NCI-H446 treated with DMSO at 0.1 percent for 48 hours (cell line): Measurements from ENCODE around the gene ASIC3.

ENCODE experiments used
- DNase-seq: peaks from one replicate; lab custom pipeline; 2025; lab: John Stamatoyannopoulos, UW

Gene ASIC3

DNA sequence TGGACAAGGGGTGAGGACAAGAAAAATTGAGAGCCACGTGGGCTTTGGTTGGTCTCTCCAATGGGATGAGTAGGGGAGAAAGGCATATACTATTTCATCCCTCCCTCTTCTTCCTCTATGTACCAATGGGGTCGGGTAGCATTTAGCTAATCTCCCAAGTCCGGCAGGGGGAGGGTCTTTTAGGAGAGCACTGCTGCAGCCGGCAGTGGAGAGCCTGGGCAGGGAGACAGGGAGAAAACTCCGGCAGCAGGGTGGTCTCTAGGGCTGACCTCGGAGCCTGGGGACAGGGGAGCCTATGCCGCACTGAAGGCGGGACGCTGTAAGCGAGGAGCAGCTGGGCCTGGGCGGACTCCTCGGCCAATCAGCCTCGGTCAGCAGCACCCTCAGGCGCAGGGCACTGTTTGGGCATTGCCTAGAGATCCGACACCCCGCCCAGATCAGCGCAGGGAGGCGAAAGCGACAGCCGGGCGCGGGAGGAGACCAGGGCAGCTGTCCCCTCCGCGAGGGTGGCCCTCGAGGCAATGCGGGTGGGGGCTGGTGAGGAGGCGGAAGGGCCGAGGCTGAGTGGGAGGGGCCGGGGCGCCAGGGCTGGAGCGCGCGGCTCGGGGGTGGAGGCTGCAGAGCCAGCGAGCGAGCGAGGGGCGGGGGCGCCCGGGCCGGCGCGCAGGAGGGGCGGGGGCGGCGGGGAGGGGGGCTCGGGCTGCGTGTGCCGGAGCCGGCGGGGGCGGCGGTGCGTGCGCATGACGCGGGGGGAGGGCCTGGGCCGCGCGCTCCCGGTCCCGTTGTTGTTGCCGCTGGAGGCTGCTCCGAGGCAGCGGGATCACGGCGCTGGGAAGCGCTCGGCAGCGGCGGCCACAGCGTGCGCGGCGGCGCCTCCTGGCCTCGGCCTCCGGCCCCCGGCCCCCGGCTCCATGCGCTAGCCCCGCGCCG is 37.6 kb downstream of the ASIC3 start, which contains the start of gene AGAP3:
AGAP3 (plus strand) TSS at position 785 of the 930 bp plus-strand sequence. CDS start 267 bp downstream, outside the sequence.
- peak; percentile 50 for DNase-seq

DNA sequence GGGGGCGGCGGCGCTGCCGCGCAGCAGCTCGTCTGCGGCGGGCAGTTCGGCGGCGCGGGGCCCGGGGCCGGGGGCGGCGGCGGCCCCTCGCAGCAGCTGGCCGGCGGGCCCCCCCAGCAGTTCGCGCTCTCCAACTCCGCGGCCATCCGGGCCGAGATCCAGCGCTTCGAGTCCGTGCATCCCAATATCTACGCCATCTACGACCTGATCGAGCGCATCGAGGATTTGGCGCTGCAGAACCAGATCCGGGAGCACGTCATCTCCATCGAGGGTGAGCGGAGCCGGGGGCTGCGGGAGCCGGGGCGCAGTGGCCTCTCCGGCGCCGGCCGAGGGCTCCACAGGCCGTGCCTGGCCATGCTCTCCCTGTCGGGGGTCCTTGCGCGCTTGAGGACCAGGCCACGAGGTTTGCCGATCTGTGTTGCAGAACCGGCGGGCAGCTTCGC is 38.5 kb downstream of the ASIC3 start:
- no peak for DNase-seq

DNA sequence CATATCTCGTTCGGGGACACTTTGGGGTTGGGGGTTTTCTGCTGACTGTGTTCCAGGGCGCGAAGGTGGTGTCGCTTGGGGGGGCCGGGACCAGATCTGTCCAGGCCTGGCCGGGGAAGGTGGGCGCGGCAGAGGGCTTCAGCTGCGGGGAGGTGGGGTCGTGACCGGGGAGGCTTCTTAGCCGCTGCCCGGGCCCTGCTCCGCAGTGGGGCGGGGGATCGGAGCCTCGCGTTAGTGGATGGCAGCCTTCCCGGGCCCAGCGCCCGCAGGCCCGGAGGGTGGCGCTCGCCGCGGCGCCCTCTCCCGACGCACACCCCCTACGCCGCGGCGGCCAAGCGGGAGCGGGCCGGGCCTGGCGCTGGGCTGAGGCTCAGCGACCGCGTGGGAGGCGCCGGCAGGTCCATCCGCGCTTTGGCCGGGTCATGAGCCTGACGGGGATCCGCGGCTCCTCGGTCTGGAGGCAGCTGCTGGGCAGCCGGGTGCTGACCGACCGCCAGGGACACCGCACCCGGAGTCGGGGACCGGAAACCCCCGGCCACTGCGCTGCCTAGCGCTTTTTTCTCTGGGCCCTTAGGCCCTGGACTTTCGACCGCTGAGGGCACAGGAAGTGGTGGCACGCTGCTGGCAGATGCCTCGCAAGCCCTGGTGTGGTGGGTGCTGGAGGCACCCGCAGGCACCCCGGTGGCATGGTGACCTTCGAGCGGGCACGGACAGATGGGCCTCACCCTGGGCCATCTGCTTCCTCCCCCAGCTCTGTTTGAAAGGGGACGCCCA is 39.1 kb downstream of the ASIC3 start:
- no peak for DNase-seq

DNA sequence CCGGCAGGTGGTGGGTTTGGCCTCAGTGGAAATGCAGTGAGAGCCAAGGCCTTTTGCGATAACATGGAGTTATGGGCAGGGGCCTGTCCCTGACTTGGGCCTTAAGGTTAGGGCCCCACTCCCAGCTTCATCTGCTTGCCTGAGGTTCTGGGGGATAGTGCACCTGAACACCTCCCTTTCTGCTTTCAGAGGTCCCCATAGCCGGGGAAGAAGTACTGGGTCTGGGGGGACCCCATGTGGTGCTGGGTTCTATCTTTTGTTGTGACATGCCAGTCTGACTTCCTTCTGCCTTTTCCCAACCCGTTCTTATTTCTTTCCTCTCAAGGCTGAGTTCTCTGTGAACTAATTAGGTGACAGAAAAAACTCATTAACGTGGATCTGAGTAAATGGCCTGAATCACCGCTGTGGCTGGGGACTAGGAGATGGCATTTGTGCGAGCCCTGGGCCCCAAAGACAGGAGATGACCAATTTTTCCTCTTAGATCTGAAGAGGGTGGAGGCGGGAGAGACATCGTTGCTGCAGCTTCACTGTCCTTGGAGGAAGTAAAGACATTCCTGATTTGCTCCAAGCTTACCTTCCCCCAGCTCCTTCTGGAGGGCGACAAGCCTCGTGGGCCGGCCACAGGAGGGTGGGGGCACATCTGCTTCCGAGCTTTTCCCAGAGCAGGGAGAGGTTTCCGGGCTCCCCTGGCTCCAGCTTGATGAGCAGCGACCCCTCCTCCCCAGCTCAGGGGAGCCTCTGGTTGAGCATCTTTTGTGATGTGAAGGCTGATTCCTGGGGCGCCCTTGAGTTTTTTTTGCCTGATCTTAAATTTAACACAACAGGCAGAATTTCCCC is 39.9 kb downstream of the ASIC3 start:
- no peak for DNase-seq

- DNase-seq, result no peak
These were observed 40.7 kb downstream of the ASIC3 start for GRCh38 chr7:151088856-151089699.

DNA sequence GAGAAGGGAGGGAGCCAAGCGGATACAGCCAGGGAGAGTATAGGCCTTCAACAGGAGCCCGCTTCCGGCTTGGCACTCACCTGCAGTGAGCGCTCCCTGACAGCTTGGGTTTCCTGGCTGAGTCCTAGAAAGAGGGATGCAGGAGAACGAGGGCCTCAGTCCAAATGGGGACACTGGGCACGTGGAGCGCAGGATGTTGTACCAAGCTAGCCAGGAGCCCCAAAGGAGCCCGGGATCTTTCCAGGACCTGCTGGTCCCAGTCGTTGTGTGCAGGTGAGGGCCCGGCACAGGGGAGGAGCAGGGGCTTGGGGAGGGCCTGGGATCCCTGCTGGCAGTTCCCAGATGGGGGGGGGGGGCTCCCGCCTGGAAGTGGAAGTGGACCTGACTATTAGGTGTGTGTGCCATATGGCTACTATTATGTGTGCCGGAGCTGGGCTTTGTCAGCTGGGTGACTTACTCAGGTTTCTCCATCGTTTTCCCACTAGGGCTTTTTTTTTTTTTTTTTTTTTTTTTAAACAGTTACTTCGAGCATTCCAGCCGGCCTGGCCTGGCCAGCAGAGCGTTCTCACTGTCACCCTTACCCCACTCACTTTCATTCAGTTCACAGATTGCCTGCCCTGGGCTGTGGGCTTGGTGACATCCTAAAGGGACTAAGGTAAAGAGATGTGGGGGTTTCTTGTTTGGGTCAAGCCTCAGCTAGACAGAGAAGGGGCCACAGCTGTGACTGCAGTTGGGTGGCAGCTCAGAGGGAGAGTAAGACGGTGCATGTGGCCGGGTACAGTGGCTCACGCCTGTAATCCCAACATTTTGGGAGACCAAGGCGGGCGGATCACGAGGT is 41.8 kb downstream of the ASIC3 start:
- DNase-seq, result no peak

GRCh38 chr7:151091003-151091402 is 42.7 kb downstream of the ASIC3 start:
- DNase-seq, result no peak

GRCh38 chr7:151091431-151091830 is 43.1 kb downstream of the ASIC3 start:
- no peak for DNase-seq

- DNase-seq, result no peak
These were observed 43.7 kb downstream of the ASIC3 start for GRCh38 chr7:151091988-151092387.

- DNase-seq, result no peak
These were observed 45.4 kb downstream of the ASIC3 start for GRCh38 chr7:151093748-151094147.

GRCh38 chr7:151094675-151095074 is 46.3 kb downstream of the ASIC3 start:
- DNase-seq, result no peak

DNA sequence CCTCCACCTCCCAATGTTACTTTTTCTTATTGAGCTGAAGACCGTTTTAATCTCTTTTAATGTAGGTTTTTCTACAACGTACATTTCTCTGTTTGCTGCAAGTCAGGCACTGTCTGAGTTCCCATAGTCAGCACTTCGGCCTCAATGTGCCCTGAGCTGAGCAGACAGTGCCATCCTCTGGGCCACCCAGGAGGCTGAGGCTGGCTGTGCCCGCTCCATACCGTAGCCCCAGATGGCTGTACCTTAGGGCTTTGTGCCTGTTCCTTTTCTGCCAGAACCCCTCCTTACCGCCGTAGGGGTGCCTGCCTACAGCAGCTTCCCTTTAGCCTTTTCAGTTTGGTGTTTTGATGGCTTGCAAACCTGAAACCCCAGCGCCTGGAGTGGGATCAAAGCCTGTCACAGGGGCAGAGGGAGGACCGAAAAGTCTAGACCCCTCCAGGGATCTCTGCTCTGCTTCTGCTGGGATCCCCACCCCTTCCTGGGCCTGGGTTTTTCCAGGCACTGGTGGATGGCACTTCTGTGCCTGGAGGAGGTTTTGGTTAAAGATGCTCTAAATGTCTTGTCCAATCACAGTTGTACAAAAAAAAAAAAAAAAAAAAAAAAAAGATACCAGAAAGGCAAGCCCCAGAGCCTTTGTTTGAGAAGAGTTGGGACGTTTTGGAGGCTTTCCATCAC is 46.9 kb downstream of the ASIC3 start:
- DNase-seq, result no peak

DNA sequence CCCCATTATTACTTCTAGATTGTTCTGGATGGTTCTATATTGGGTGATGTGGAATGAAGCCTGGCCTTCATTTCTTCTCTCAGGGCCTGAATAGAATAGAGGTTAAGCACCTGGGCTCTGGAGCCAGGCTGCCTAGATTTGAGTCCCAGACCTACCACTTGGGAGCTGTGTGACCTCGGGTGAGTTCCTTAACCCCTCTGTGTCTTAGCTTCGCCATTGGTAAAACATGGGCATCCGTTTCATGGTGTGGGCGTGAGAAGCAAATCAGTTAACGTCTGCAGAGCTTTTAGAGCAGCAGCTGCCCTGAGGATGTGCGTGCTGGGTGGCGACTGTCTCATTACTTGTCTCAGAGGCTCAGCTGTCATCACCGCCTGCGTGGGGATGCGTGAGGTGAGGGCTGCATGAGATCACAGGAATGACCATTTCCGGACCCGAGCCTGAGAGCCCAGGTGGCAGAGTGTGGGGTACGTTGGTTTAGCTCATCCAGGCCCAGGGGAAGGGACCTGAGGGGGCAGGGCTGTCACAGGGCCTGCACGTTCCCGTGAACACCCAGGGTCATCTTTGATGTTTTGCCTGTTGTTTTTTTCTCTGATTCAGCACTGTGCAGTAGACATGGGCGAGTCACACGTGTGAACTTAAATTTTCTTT is 47.6 kb downstream of the ASIC3 start:
- DNase-seq, result no peak

- DNase-seq, result no peak
These were observed 51.3 kb downstream of the ASIC3 start for GRCh38 chr7:151099486-151100211.

DNA sequence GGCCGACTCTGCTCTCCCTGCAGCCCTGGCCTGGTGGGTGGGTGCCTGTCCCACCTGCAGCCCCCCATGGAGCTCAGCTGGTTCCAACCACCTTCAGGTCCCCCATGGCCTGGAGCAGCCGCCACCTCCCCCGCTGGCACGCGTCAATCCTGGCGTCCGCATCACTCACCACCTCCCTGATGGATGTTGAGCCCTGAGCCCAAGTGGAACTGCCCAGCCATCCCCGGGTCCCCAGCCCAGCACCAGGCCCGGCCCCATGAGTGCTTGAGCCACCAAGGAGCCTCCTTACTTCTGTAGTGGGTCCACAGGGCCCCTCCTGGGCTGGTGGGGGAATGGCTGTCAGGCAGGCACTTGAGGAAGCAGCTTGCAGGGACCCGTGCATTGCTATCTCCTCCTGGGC is 52.6 kb downstream of the ASIC3 start:
- DNase-seq, result no peak

DNA sequence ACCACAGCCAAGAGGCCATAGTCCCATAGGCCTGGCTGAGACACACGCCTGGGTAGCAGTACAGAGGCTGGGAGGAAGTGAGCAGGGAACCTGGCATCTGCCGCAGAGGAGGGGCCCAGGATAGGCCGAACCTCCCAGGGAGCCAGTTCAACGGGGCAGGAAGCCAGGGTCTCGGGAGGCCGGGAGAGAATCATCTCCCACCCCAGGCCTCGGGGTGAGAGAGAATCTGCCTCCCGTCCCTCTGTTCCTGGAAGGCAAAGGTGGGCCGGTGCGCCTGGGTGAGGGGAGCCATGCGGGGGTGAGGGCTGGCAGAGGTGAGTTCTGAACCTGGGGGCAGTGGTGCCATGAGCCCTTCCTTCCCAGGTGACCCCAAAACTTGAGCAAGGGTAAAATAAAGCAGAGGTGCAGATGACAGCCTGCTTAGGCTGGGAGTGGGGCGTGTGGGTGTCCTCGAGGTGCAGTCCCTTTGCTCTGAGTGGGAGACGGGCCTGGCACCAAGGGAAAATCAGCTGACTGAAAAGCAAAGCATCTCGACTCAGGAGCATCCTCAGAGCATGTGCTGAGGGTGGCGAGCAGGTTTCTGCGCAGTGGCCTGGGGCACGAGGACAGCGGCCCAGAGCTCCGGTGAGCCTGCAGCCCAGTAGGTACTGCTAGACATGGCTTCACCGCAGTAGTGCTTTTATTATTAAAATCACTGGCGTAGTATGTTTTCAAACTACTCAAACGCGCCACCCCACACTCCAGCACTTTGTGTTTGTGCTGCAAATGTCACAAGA is 53.5 kb downstream of the ASIC3 start:
- DNase-seq, result no peak
